IPS DF 4.7 (cell line): ENCODE results near the gene OR4D10.
"Not testable (repeated sequence)": the region's sequence is repeated elsewhere in the genome, so short reads cannot be mapped to it uniquely, and the experiment has no call there.

Experiments
- DNase-seq: peaks from one replicate; pipeline ENCODE4 v3.0.0-alpha.2; 2013; ENCODE audit warnings: low spot score; ENCODE audit errors: extremely low read depth

Gene OR4D10

GRCh38 chr11:59473015-59473414 lies at the start of gene OR4D10:
Gene OR4D10, plus strand, starts transcription at chr11:59473315. Its CDS starts 4,115 bp downstream, at chr11:59477430.
- no peak for DNase-seq

GRCh38 chr11:59423835-59424234 lies 49.3 kb upstream of the OR4D10 start:
- no peak for DNase-seq

DNA sequence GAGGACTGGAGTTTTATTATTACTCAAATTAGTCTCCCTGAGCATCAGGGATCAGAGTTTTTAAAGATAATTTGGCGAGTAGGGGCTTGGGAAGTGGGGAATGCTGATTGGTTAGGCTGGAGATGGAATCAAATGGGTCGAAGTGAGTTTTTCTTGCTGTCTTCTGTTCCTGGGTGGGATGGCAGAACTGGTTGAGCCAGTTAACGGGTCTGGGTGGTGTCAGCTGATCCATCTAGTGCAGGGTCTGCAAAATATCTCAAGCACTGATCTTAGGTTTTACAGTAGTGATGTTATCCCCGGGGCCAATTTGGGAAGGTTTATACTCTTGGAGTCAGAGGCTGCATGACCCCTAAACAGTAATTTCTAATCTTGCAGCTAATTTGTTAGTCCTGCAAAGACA lies 48.0 kb upstream of the OR4D10 start:
- no peak for DNase-seq

GRCh38 chr11:59426361-59427067 lies 46.6 kb upstream of the OR4D10 start, which contains the start of gene OR5A2:
Gene OR5A2, minus strand, starts transcription at chr11:59426413. Its CDS starts 3,460 bp downstream, at chr11:59422953.
- DNase-seq, result peak; percentile 81

GRCh38 chr11:59427068-59427382 lies 46.1 kb upstream of the OR4D10 start:
- no peak for DNase-seq

DNA sequence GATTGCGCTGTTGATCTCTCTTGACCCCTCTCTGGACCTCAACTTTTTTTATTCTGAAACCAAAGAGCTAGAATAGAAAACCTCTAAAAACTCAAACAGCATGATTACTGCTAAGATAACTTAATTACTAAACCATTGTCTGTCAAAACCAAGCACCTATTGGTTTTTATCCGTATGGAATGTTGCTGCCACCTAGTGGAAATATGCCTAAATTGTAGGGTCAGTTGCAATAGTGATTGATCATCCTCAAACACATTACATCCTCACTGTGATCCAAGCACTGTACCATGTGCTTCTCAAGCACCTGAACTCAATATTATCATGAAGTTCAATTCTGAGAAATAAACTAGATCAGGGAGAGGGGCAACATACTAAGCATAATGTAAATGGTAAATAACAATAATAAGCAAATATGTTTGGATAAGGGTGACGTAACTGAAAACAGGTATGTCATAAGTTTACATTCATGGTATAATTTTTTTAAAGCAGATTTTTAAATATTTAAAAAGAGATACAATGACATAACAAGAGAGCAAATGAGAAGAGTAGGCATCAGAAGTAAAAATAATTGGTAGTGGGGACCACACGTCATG lies 43.1 kb upstream of the OR4D10 start:
- no peak for DNase-seq

DNA sequence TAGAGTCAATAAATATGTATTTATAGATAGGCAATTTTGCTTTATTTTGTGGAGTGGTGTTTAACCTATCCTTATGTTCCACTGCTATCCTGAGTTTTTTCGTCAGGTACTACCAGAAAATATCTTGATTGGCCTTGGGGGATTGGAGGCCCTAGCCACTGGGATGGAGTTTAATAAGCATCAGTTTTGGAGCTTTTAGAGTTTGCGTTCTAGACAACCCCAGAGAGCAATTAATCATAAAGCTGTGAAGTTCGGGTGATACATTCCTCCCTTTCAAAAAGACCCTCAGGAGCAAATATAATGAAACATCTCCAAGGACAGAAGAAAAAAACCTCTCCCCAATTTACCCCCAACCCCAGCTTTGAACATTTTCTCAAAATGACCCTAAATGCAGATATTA lies 36.9 kb upstream of the OR4D10 start, which contains the start of gene OR5A1:
OR5A1 (plus strand) TSS at position 301 of the 400 bp plus-strand sequence. CDS start 6,700 bp downstream, outside the sequence.
- DNase-seq, result no peak

GRCh38 chr11:59437770-59438169 lies 35.3 kb upstream of the OR4D10 start:
- DNase-seq, result no peak

DNA sequence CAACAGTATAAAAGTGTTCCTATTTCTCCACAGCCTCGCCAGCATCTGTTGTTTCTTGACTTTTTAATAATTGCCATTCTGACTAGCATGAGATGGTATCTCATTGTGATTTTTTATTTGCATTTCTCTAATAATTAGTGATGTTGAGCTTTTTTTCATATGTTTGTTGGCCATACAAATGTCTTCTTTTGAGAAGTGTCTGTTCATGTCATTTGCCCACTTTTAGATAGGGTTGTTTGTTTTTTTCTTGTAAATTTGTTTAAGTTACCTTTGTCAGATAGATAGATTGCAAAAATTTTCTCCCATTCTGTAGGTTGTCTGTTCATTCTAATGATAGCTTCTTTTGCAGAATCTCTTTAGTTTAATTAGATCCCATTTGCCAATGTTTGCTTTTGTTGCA lies 27.5 kb upstream of the OR4D10 start:
- DNase-seq, result not testable (repeated sequence)

DNA sequence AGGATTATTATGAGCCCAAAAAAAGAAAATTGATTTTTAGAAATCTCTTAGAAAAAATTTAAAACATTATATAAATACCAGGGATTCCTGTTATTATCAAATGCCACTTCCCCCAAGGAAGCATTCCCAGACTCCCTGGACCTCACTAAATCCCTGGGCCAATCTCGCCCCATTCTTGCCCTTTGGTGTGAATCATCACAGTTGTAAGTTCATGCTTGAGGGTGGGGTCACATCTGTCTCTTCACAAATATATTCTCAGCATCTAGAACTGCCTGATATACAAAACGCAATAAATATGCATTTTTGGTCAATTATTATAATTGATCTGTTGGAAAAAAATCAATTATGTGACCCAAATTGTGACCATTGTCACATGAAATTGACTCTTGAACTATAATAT lies 24.6 kb upstream of the OR4D10 start:
- no peak for DNase-seq

DNA sequence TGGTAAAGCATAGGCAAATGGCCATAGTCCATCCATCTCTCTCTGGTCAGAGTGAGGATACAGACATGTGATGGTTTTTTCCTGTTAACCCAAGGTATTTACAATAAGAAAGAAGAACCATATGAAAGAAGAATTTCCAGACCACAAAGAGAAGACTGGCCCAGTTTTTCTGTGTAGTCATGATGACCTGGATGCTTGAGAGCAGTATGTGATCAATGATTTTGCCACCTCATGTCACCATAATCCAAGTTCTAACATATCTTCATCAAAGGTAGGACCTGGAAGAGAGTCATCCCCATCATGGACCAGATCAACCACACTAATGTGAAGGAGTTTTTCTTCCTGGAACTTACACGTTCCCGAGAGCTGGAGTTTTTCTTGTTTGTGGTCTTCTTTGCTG lies 16.5 kb upstream of the OR4D10 start, which contains the start of gene OR4D6:
OR4D6 (plus strand) TSS at position 301 of the 400 bp plus-strand sequence; CDS start at position 301, 0 bp downstream.
- no peak for DNase-seq

- DNase-seq, result no peak
These were observed 13.2 kb upstream of the OR4D10 start for GRCh38 chr11:59459916-59460315.

GRCh38 chr11:59463190-59463641 lies 9.9 kb upstream of the OR4D10 start:
- DNase-seq, result no peak

DNA sequence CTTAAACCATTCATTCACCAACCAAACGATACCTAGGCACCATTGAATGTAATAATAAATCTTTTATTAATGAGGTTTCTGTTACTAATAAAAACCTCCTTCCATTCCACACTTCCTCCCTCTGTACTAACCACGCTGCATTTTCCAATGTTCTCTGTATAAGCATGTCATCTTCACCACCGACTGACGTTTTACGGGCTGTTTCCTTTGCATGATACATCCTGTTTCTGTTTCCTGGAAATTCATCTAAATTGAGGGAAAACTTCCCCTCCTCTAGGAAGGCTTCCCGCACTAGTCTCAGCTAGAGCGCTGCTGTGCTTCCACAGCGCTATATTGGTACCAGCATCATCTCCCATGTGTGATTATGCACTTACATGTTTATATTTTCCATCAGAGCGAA lies 2.1 kb downstream of the OR4D10 start:
- DNase-seq, result no peak

DNA sequence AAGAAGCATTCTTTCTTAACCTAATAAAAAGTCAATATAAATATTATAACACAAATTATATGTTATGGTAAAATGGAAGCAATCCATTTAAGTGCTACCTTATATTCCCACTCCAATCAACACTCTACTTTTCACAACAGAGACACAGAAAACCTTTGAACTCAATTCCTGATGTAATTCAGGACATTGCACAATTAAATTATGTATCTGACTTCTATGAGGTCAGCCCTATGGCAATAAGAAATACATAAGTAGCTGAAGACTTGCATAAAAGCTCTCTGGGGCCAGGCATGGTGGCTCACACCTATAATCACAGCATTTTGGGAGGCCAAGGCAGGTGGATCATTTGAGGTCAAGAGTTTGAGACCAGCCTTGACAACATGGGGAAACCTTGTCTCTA lies 6.8 kb downstream of the OR4D10 start:
- no peak for DNase-seq

GRCh38 chr11:59480359-59480758 lies 7.2 kb downstream of the OR4D10 start:
- DNase-seq, result no peak

DNA sequence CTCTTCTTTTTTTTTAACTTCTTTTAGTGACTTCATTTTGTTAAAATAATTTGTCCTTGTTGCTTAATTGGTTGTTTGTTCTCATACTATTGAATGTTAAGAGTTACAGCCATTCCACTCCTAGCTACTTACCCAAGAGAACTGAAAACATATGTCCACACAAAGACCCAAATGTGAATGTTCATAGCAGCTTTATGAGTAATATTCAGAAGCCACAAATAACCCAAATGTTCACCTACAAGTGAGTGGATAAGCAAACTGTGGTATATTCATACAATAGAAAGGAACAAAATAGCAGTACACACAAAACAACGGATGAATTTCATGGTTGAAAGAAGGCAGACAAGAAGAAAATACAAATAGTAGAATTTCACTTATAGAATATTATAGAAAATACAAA lies 28.8 kb downstream of the OR4D10 start:
- no peak for DNase-seq

GRCh38 chr11:59503276-59503675 lies 30.2 kb downstream of the OR4D10 start, which contains the start of gene OR4D11:
Gene OR4D11, plus strand, starts transcription at chr11:59503576. Its CDS starts 0 bp downstream, at chr11:59503576.
- no peak for DNase-seq

DNA sequence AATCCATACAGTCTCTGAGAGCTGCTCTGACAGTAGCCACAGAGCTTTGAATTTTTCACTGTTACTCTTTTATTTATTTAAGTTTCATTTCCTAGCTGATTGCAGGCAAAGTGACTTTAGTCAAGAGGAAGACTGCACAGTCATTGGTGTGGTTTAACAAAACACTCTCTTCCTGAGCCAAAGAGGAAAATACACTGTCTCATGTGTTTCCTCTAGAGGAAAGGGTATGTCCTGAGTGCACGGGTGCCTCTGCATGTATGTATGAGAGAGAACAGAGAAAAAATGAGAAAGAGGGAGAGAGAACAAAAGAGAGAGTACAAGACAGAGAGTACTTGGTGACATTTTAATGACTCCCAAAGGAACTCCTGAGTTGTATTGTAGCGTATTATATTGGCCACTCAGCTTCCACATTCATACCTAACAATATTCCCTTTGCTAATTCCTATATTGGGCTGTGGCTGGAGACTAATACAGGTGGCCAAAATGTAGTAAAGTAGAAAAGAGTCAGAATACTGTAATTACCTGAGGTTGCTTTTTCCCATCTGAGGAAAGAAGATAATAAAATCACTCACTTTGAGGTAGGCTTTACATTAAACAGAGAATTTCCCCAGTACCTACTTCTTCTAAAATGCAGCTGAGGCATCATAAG lies 38.0 kb downstream of the OR4D10 start, which contains the start of gene OR4D9:
OR4D9 (plus strand) TSS at position 599 of the 649 bp plus-strand sequence. CDS start 3,374 bp downstream, outside the sequence.
- DNase-seq, result no peak

- no peak for DNase-seq
These were observed 38.6 kb downstream of the OR4D10 start for GRCh38 chr11:59511675-59512074.

- not testable (repeated sequence) for DNase-seq
These were observed 47.0 kb downstream of the OR4D10 start for GRCh38 chr11:59520139-59520538.

DNA sequence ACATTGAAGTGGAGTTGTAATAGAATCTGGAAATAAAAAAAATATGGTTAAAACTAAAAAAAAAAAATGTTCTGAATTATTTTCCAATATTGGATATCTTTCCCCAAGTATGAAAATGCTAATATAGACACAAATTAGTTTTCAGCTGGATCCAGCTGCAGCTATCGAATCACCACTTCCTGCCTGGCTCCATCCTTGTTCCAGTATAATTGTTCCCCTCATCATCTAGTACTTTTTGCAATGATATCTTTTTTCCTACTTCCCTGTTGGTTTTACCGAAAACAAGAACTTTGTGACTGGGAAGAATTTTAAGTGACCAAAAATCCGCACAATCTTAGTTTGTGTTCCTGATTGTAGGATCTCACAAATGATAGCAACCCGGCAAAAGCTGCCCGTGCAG lies 47.6 kb downstream of the OR4D10 start:
- no peak for DNase-seq
